Measurements from ENCODE around the gene C1orf35. TPM values are rescaled to one million over a fixed set of nuclear protein-coding genes. Genes with fewer than 3 reads are reported as not detected.

C1orf35 gene
- total and polyA plus RNA-seq, 9 of the 15 experiments (the other 6 are each of a cell fraction or from before 2014, with no cell fraction given): 3.2 to 48.7 (median 12.5) TPM

DNA sequence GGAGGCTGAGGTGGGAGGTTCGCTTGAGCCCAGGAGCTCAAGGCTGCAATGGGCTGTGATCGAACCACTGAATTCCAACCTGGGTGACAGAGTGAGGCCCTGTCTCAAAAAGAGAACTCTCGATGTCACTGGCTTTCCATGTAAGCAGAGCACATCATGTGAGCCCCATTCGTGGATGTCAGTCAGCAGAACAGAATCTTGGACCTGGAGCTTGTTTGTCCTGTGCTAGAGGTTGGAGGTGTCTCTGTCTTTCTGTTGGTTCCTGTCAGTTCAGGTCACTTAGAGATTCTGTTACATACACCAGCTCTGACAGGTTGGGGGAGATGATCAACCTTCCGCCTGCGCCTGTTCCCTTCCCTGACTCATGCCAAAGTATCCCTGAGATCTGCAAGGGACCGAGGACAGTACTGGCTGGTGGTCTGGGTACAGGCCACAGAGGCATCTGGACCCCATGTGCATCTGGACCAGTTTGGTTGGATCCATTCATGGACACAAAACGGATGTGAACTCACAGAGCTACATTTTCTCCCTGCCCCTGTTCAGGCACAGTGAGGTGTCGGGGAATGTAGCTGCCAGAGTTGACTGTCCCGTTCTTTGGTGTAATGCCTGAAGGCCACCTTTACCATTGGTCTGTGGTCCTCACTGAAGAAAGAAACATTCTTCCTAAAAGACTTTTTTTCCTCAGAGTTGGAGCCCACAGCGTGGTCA, 10.6 kb downstream of the C1orf35 start (continued):
- no peak for TF ChIP-seq ARNT (IDR thresholded peaks at IDR 0.05)
- TF ChIP-seq KDM1A (IDR thresholded peaks at IDR 0.05): no peak
- TF ChIP-seq, protein P1, sequence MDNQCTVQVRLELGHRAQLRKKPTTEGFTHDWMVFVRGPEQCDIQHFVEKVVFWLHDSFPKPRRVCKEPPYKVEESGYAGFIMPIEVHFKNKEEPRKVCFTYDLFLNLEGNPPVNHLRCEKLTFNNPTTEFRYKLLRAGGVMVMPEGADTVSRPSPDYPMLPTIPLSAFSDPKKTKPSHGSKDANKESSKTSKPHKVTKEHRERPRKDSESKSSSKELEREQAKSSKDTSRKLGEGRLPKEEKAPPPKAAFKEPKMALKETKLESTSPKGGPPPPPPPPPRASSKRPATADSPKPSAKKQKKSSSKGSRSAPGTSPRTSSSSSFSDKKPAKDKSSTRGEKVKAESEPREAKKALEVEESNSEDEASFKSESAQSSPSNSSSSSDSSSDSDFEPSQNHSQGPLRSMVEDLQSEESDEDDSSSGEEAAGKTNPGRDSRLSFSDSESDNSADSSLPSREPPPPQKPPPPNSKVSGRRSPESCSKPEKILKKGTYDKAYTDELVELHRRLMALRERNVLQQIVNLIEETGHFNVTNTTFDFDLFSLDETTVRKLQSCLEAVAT (IDR thresholded peaks at IDR 0.05): no peak
- TF ChIP-seq, protein P2, sequence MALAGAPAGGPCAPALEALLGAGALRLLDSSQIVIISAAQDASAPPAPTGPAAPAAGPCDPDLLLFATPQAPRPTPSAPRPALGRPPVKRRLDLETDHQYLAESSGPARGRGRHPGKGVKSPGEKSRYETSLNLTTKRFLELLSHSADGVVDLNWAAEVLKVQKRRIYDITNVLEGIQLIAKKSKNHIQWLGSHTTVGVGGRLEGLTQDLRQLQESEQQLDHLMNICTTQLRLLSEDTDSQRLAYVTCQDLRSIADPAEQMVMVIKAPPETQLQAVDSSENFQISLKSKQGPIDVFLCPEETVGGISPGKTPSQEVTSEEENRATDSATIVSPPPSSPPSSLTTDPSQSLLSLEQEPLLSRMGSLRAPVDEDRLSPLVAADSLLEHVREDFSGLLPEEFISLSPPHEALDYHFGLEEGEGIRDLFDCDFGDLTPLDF (CRISPR knock-in tag; IDR thresholded peaks at IDR 0.05): no peak
- no peak for TF ChIP-seq GABPB2 (CRISPR knock-in tag; conservative IDR thresholded peaks at IDR 0.05)
- no peak for TF ChIP-seq ZNF263 (CRISPR knock-in tag; IDR thresholded peaks at IDR 0.05; ENCODE audit: borderline replicate concordance)
- TF ChIP-seq CCAR2 (IDR thresholded peaks at IDR 0.05; ENCODE audit: low read depth, low read length): no peak
- no peak for TF ChIP-seq ZNF695 (CRISPR knock-in tag; IDR thresholded peaks at IDR 0.05)
- TF ChIP-seq, protein P3, sequence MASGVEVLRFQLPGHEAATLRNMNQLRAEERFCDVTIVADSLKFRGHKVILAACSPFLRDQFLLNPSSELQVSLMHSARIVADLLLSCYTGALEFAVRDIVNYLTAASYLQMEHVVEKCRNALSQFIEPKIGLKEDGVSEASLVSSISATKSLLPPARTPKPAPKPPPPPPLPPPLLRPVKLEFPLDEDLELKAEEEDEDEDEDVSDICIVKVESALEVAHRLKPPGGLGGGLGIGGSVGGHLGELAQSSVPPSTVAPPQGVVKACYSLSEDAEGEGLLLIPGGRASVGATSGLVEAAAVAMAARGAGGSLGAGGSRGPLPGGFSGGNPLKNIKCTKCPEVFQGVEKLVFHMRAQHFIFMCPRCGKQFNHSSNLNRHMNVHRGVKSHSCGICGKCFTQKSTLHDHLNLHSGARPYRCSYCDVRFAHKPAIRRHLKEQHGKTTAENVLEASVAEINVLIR (CRISPR knock-in tag; IDR thresholded peaks at IDR 0.05): no peak
- TF ChIP-seq ZNF165 (CRISPR knock-in tag; IDR thresholded peaks at IDR 0.05; ENCODE audit: borderline replicate concordance): no peak
- peak; percentile 57 for TF ChIP-seq POLR2AphosphoS5 (IDR thresholded peaks at IDR 0.05; ENCODE audit: control insufficient read depth, insufficient read depth, low read depth, low read length)
- TF ChIP-seq ZNF239 (CRISPR knock-in tag; IDR thresholded peaks at IDR 0.05): no peak
- no peak for TF ChIP-seq YBX1 (IDR thresholded peaks at IDR 0.05)
- TF ChIP-seq MED1 (CRISPR knock-in tag; IDR thresholded peaks at IDR 0.05; ENCODE audit: borderline replicate concordance): 0 out of 2 replicates have a peak, but pooled peaks have one; percentile 32
- TF ChIP-seq, protein P4, sequence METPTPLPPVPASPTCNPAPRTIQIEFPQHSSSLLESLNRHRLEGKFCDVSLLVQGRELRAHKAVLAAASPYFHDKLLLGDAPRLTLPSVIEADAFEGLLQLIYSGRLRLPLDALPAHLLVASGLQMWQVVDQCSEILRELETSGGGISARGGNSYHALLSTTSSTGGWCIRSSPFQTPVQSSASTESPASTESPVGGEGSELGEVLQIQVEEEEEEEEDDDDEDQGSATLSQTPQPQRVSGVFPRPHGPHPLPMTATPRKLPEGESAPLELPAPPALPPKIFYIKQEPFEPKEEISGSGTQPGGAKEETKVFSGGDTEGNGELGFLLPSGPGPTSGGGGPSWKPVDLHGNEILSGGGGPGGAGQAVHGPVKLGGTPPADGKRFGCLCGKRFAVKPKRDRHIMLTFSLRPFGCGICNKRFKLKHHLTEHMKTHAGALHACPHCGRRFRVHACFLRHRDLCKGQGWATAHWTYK (CRISPR knock-in tag; IDR thresholded peaks at IDR 0.05): no peak
- TF ChIP-seq, protein P5, sequence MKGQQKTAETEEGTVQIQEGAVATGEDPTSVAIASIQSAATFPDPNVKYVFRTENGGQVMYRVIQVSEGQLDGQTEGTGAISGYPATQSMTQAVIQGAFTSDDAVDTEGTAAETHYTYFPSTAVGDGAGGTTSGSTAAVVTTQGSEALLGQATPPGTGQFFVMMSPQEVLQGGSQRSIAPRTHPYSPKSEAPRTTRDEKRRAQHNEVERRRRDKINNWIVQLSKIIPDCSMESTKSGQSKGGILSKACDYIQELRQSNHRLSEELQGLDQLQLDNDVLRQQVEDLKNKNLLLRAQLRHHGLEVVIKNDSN (CRISPR knock-in tag; IDR thresholded peaks at IDR 0.05): 0 out of 2 replicates have a peak, but pooled peaks have one; percentile 10
- no peak for TF ChIP-seq U2AF1 (optimal IDR thresholded peaks at IDR 0.05; ENCODE audit: low read depth, low read length)
- TF ChIP-seq POLR2AphosphoS2 (IDR thresholded peaks at IDR 0.05; ENCODE audit: low read length): 0 out of 2 replicates have a peak, but pooled peaks have one; percentile 33
- TF ChIP-seq, protein P6, sequence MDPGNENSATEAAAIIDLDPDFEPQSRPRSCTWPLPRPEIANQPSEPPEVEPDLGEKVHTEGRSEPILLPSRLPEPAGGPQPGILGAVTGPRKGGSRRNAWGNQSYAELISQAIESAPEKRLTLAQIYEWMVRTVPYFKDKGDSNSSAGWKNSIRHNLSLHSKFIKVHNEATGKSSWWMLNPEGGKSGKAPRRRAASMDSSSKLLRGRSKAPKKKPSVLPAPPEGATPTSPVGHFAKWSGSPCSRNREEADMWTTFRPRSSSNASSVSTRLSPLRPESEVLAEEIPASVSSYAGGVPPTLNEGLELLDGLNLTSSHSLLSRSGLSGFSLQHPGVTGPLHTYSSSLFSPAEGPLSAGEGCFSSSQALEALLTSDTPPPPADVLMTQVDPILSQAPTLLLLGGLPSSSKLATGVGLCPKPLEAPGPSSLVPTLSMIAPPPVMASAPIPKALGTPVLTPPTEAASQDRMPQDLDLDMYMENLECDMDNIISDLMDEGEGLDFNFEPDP (CRISPR knock-in tag; IDR thresholded peaks at IDR 0.05): no peak
- 0 out of 2 replicates have a peak, but pooled peaks have one; percentile 36 for TF ChIP-seq POLR2A (conservative IDR thresholded peaks at IDR 0.05)
